GM21367 (cell line): Measurements from ENCODE around the gene COL27A1.

Experiments used
- ATAC-seq: cut with Tn5 transposase; IDR thresholded peaks from one replicate; pipeline ENCODE4 v1.9.1; 2021; ENCODE audit not compliant: unreplicated experiment

The COL27A1 gene

DNA sequence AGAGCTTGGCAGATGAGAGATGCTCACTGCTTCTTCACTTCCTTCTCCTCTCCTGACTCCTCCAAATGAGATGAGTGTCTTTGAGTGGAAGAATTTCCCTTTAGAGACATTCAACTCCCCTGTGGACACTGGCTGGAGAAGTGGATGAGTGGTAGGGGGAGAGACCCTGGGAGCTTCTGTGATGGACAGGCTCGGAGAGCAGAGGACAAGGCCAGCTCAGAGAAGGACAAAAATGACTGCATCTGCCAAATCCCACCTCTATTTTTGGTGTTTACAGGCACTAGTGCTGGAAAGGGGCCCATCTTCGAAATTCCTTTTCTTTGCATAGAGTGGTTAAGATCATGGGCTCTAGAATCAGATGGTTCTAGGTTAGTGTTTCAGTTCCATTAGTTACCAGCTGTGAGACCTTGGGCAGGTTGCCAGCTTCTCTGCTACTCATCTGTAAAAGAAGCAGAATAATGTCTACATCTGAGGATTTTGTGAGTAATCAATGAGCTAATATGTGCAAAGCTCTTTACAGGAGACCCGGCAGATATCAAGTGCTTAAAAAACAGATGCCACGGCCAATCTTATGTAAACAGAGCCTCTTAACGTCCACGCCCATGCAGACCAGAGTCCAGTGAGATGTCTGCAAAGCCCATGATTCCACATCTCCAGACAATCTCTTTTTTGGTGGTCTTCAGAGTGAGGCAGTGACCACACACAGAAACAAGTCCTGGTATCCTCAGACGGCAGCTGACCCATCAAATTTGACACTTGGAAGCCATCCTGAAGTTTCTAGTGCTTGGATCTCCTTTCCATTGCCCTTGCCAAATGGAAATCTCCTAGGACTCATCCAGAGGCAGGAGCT lies 13.6 kb upstream of the COL27A1 start:
- no peak for ATAC-seq

DNA sequence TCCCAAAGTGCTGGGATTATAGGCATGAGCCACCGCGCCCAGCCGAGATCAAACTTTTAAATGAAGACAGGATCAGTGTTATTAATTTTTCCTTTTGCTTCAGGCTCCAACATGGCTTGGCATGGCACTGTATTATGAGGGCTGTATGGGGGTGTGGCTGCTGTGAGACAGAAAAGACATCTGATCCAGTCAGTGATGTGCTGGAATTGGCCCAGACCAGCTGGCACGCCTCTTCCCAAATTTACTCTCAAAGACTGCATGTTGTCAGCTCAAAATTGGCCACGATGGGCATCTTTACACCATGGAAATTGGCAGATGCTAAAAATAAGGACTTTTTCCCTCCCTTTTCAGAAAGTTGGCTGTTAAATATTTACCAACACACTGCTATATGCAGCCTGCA lies 12.1 kb upstream of the COL27A1 start:
- no peak for ATAC-seq

DNA sequence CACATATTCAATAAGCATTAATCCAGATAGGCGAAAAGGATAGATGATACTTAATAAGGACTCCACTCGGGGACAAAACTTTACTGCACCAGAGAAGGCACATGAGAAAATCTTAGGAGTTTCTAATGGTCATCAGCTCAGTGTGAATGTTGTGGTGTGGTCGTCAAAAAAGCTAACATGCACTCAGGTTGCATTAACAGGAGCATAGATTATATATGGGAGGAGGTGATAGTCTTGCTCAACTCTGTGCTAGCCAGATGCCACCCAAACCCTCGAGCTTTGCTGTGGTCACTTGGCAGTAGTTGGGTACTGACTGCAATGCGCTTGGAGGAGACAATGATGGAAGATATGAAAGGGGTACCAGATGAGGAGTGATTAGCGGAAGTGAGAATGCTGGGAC lies 8.6 kb upstream of the COL27A1 start:
- ATAC-seq = no peak

DNA sequence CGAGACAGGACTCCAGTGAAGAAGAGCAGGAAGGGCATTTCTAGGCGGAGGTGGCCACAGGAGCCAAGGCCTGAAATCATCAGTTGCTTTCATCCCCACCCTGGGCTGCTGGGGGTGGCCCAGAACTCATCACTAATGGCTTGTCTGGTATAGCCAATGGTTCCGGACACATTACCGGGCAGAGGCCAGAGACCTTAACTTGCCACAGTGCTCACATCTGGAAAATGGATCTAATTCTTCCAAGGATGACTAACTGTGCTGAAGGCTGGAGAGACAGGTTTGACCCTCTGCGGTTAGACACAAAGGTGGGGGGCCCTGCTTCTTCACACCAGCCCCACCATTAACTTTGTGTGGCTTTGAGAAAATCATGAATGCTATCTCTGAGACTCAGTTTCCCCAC lies 6.2 kb upstream of the COL27A1 start:
- no peak for ATAC-seq

DNA sequence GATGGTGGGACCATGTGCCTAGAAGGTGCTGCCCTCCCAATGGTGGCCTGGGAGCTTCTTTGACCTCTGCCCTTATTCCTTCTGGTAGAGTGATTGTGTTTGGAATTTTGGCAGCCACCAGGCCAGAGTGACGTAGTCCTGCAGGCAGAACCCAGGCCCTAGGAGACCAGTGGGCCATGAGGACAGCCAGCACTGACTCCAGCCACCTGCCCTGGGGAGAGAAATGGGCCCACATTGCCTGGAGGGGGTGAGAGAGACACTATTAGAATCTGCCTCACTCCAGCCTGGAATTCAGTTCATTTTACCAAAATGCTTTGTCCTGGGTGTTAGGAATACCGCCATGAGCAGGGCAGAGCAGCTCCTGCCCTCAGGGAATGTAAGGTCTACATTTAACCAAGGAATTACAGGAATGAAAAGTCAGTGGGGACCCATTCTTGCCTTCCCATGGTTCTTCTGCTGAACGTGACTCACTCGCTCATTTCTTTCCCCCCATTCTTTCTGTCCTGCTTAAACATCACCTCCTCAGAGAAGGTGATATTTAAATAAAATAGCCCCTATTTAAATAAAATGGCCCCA lies 5.5 kb upstream of the COL27A1 start:
- no peak for ATAC-seq

DNA sequence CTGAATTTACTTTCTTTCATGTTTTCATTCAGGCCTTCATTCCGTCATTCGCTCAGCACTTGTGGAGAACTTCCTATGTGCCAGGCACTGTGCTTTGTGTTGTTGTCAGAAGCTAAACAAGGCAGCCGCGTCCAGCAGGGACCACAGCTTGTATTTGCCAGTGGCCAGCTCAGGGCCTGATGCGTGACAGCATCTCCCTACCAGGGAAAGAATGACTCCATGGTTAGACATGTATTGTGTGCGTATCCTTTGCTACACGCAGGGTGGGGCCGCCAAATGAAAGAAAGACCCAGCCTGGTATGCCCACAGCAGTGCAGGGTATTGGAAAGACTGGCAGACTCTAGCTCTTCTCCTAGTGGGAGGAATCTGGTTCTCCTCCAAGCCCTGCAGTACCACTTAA lies 4.7 kb upstream of the COL27A1 start:
- no peak for ATAC-seq

DNA sequence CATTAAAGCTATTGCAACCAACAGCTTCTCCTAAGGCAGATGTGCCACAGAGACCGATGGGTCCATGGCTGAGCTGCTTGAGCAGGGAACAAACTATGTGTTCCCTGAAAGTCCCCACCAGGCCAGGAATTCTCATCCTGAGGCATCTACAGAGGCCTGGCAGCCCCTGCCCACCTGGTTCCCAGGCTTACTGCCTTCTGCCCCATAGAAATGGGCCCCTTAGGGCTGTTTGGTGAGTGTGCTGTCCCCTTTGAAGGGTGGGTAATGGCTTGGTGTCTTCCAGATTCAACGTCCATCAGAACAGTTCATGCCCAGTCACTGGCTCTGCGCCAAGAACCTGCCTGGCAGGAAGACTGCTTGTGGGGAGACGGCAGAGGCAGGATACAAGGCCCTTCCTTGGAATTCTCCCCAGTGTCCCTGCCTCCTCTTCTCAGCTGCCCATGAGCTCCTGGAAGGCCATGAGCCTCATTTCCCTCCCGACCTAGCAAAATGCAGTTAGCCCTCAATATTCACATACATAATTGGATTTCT lies 3.8 kb upstream of the COL27A1 start:
- ATAC-seq = no peak

DNA sequence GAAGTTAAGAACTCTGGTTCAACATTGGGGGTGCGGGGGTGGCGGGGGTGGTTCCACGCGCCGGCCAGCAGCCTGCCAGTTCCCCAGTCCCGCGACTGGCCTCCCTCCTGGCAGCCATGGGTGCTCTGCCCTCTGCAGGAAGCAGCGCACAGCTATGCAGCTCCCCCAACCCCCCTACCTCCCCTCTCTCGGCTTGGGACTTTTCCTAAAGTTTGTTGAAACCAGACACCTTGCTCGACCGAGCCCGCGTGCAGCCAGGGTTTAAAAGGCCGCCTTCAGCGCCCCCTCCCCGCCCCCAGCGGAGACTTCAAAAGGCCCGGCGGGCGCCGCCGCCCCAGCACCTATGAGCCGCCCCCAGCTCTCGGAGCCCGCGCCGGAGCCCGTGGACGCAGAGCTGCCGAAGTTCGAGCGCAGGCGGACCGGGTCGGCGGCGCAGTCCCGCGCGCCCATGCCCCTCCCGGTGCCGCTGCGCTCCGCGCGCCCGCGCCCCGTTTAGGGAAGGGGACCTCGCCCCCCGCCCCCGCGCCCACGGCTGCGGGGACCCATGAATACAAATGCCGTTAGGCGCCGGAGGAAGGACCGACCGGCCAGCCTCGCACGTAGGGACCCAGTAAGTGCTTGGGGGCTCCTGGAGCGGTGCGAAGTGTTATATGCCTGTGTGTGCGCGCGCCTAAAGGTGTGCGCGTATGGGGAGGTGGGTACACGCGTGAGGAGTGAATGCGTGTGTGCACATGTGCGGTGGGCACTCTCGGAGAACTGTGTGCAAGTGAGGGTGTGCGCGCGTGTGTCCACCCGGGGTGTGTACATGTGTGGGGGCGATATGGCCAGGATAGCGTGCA lies 1.4 kb upstream of the COL27A1 start:
- ATAC-seq = no peak

DNA sequence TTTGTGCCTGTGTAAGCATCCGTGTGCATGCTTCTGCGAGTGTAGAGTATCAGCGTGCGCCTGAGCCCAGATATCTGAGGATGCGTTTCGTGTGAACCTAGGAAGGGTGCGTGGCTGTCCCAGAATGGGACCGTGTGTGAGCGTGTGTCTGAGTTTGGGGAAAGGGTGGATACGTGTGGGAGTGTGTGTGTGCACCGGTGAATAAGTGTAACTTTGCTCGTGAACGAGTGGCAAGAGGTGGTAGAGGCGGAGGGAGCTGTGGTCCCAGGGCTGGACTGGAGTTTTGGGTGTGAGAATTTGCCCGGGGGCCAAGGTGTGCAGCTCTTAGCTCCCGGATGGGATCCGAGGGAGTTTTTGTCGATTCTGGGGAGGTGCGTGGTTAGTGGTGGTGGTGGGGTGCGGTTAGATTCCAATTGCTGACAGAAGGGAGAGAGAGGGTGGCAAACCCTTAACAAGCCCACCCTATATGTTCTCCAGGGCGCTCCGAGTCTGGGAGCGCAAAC lies 686 bp upstream of the COL27A1 start:
- no peak for ATAC-seq

DNA sequence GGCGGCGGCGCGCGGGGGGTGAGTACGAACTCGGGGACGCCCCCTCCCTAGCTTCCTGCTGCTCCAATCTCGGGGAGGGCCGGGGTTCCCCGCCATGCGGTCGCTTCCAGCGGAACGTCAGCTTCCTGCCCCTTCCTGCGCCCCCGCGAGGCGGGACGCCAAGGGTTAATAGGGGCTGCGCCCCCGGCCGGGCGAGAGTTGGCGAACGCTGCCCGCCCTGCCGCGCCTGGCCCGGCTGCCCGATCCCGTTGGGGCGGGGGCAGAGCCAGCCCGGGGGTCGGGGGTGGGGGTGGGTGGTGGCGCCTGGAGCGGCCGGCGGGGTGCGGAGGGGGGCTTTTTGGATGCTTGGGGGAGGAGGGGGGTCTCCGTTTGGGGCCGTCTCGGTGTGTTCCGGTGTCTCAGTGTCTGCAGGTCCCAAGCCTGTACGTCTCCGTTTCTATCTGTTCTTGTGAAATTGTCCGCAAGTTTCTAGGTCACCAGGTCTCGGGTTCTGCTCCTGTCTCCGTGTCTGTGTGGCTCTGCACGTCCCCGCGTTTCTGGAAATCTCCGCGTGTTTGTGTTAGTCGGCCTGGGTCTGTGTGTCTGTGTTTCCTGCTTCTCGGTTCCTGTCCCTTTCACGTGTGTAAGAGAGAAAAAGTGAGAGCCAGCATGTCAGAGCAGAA lies 789 bp downstream of the COL27A1 start:
- ATAC-seq = no peak

DNA sequence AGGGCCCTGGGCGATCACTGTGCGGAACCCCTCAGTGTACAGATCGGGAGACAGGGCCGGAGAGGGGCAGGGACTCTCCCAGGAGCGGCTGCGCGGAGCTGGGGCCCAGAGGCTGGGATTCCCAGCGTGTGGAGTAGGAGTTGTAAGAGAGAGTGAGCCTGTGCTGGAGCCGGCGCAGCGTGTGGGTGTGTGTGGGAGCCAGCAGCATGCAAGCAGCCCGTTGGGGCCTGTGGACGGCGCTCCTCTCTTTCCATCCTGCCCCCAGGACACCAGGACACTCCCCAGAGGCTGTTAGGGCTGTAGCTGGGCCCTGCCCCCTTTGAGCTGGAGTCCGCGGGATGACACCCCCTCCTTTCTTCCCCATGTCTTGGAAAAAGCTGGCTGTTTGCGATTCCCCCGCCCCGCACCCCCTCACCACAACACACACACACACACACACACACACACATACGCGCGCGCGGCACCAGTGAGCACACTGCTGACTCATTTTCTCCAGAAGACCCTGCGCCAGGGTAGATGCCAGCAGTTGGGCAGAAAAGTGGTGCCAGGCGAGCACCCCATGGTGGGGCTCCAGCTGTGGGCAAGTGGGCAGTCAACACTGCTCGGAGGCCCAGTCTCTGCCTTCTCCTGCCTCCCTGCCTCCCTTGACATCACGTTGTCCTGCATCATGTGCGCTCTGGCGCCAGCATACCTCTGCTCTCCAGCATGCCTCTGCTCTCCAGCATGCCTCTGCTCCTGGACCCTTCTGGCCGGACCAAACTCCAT lies 1.5 kb downstream of the COL27A1 start:
- no peak for ATAC-seq

DNA sequence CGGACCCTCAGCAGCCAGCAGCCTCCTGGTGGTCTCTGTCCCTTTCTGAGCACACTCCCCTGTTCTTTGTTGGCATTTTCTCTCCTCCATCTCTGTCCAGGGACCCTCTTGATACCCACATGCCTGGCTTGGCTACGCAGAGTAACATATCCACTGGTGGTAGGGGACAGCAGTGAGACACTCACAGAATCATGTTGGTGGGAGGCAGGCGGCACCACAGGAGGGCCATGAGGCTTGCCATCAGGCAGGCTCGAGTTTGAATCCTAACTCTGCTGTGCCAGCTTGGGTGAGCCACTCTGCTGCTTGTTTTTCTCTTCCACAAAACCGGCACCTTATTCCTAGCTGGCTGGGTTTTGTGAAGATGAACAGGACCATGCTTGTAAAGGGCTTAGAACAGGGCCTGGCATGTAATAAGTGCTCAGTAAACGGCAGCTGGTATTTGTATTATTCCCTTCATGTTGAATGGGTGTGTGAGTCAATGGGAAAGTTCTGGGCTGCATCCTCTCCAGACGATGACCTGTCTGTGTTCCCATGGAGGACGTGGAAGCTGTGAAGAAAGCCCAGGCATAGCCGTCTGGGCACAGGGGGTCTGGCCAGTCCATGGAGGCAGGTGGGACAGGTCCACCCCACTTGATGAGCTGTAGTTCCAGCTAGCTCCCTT lies 2.3 kb downstream of the COL27A1 start:
- no peak for ATAC-seq

DNA sequence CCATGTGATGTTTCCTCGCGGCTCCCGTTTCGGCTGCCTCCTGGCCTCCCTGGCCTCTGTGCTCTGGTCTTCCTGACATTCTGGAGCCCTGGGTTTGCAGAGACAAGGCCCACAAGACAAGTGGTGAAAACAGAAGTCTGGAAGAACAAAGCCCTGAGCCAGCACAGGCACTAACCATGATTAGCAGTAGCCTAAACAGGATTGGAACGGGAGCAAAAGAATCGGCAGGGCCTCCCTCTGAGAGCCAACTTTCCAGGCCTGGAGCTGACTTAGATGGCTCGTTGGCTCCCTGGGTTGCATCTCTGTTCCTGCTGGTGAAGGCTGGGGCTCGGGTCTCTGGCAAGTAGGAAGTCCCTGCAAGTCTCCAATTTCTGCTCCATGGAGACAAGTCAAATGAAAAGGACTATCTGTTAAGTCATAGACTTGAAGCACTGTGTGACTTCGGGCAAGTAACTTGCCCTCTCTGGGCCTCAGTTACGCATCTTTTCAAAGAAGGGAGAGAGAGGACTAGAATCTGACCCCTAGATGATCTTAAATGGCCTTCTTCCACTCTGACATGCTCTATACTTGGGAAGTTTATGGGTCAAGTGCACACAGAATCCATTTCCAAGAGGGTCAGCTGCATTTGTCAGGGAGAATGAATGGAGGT lies 3.3 kb downstream of the COL27A1 start:
- no peak for ATAC-seq

DNA sequence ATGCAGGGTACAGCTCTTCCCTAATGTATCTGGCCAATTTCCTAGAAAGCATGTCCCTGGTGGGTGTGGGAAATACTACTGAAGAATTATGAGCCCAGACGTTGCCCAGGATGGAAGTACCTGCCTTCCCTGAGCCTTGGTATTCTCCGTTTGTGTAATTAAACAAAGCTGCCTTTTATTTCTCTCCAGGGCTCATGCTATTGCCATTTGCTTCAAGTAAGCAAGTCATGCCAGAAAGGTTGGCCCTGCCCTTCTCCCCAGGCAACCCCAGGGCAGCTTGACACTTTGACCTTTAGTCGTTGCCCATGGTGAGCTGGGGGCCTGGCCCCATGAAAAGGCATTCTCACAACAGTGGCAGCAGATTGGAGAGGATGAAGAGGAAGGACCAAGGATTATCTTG lies 4.4 kb downstream of the COL27A1 start:
- ATAC-seq = no peak

DNA sequence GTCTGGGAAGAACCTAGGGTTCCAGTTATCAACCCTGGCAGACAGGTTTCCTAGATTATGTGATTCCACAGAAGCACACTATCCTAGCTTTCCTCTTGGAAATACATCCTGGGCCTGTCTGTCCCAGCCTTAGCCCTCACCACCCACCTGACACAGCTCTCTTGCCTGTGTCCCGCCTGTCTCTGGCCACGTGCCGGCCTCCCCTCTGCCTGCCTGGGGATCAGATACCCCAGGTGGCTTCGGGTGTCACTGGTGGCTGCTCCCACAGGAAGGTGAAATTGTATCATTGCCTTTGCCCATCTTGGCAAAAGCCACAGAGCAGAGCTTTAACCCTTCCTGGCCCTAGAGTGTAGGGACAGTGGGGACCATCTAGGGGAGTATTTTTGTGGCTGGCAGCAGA lies 6.2 kb downstream of the COL27A1 start:
- no peak for ATAC-seq

DNA sequence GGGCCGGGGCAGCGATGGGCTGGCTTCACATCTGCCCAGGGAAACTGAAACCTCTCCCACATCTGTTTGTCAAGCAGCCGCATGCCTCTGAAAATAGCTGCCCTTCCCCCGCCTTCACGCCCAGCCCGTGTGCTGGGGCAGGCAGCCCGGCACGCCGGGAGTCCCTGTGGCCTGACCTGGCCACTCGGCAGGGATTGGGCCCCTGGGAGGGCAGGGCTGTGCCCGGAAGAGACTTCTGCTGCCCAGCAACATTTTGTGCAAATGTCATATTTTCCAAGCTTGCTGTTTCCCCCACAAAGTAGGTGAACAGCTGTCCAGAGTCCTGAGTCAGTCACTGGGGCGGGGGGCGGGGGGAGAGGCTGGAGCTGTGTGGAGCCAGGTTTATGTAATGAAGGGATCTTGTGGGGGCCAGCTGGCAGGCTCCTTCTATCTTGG lies 8.2 kb downstream of the COL27A1 start:
- no peak for ATAC-seq

DNA sequence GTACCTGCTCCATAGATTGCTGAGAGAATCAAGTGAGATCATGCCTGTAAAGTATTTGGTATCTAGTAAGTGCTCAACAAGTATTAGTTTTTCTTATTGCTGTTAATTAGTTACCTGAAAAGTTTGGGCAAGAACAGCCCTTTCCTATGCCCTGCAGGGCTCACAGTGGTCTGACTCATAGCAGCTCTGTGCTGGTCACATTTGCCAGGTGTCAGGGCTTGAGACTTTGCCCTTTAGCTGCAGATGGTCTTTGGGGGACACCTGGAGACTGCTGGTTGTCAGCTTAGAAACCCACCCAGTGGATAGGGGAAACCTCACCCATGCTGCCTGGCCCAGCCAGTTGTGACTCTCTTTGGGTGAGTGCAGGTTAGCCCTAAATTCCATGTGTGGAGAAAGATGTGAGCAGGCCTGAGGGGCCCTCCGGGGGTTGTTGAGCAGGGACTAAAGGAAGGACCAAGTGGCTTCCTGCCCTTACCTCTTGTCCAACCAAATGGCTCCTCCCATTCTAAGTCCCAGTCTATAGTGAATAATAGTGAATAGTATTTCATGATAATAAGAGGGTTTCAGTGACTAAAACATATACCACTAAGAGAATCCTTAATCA lies 9.0 kb downstream of the COL27A1 start:
- no peak for ATAC-seq

DNA sequence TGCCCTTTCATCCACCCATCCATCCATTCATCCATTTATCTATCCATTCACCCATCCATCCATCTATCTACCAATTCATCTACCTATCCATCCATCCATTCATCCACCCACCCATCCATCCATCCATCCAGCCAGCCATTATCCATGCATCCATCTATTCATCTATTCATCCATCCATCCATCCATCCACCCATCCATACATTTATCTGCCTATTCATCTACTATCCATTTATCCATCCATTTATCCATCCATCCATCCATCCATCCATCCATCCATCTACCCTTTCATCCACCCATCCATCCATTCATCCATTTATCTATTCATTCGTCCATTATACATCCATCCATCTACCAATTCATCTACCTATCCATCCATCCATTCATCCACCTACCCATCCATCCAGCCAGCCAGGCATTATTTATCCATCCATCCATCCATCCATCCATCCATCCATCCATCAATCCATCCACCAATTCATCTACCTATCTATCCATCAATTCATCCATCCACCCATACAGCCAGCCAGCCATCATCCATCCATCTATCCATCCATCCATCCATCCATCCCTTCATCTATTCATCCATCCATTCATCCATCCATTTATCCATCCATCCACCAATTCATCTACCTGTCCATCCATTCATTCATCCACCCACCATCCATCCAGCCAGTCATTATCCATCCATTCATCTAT lies 10.2 kb downstream of the COL27A1 start:
- ATAC-seq = no peak
